Measurements from ENCODE around the gene NLGN2. TPM values are rescaled to one million over a fixed set of nuclear protein-coding genes. Genes with fewer than 3 reads are reported as not detected.

Gene NLGN2
- total and polyA plus RNA-seq, 7 donors: 2.8 to 11.5 (median 6.5) TPM

GRCh38 chr17:7389924-7390910, 17.4 kb upstream of the NLGN2 start:
- DNase-seq: no peak
- no peaks in the 10 kb centered on the region for H3K27me3 ChIP-seq (ENCODE audit: insufficient read depth in 3 of 3, low read length in 2 of 3)
- no peak for ATAC-seq
- WGBS, 3 donors: 77 to 82% (median 80%) methylated on average over 19 of the region's 19 CpGs
- TF ChIP-seq CTCF (IDR thresholded peaks at IDR 0.05): no peak
- intact Hi-C loops (cut with DNase I): loop anchor here (5.0 kb wide), 3 partner anchors 33 to 97 kb away; partner anchors contain the start of genes KCTD11 (in 1 of the 2) and TMEM95 (in 1 of the 2)
- no peak overlapping the region for H3K4me3 ChIP-seq
- H3K4me1 ChIP-seq: no peaks in the 10 kb centered on the region
- H3K27ac ChIP-seq: no peak overlapping the region
- peaks cover 3 to 57% of the 10 kb centered on the region in 2 donors for H3K36me3 ChIP-seq (ENCODE audit: insufficient read depth in 1 of 2, low read depth in 1 of 2)
- no peaks in the 10 kb centered on the region for H3K9me3 ChIP-seq

- TF ChIP-seq CTCF (IDR thresholded peaks at IDR 0.05): no peak
- WGBS, 3 donors: 58 to 69% (median 59%) methylated on average over 2 of the region's 2 CpGs
- no peak for ATAC-seq
- Histone ChIP-seq H3K27me3 (ENCODE audit: insufficient read depth in 3 of 3, low read length in 2 of 3) (no peaks in the 10 kb centered on the region), H3K4me1 (no peaks in the 10 kb centered on the region), H3K36me3 (ENCODE audit: insufficient read depth in 1 of 2, low read depth in 1 of 2) (peaks cover 3 to 57% of the 10 kb centered on the region in 2 donors), H3K4me3 (no peak overlapping the region), H3K27ac (no peak overlapping the region), H3K9me3 (no peaks in the 10 kb centered on the region)
- no peak for DNase-seq
- intact Hi-C loops (cut with DNase I): loop anchor here (5.0 kb wide), 3 partner anchors 34 to 96 kb away; partner anchors contain the start of genes KCTD11 (in 1 of the 2) and TMEM95 (in 1 of the 2)
Measured at GRCh38 chr17:7391307-7391706, 16.3 kb upstream of the NLGN2 start.

- no peaks in the 10 kb centered on the region for H3K27me3 ChIP-seq (ENCODE audit: insufficient read depth in 3 of 3, low read length in 2 of 3)
- no peak for TF ChIP-seq CTCF (IDR thresholded peaks at IDR 0.05)
- H3K4me1 ChIP-seq: no peaks in the 10 kb centered on the region
- H3K36me3 ChIP-seq (ENCODE audit: insufficient read depth in 1 of 2, low read depth in 1 of 2): peaks cover 3 to 46% of the 10 kb centered on the region in 2 donors
- H3K27ac ChIP-seq: no peak overlapping the region
- WGBS, 3 donors: 77 to 82% (median 77%) methylated on average over 31 to 42 of the region's 42 CpGs
- intact Hi-C loops (cut with DNase I): loop anchor here (5.0 kb wide), 3 partner anchors 36 to 94 kb away; partner anchors contain the start of genes KCTD11 (in 1 of the 2) and TMEM95 (in 1 of the 2)
- no peak for DNase-seq
- H3K4me3 ChIP-seq: peak overlapping the region; percentile 95
- no peak for ATAC-seq
- no peaks in the 10 kb centered on the region for H3K9me3 ChIP-seq
Measured at GRCh38 chr17:7392696-7393612, 14.7 kb upstream of the NLGN2 start.

- intact Hi-C loops (cut with DNase I): loop anchor here (5.0 kb wide), 3 partner anchors 37 to 93 kb away; partner anchors contain the start of genes KCTD11 (in 1 of the 2) and TMEM95 (in 1 of the 2)
- H3K4me1 ChIP-seq: no peaks in the 10 kb centered on the region
- DNase-seq: peak in 1 of 2 donors; percentile 49
- no peaks in the 10 kb centered on the region for H3K27me3 ChIP-seq (ENCODE audit: insufficient read depth in 3 of 3, low read length in 2 of 3)
- 14 to 19% (median 15%) methylated on average over 35 to 48 of the region's 48 CpGs for WGBS, 3 donors
- H3K36me3 ChIP-seq (ENCODE audit: insufficient read depth in 1 of 2, low read depth in 1 of 2): peaks cover 3 to 38% of the 10 kb centered on the region in 2 donors
- no peaks in the 10 kb centered on the region for H3K9me3 ChIP-seq
- TF ChIP-seq CTCF (IDR thresholded peaks at IDR 0.05): no peak
- peak in 3 of 4 donors; percentile 3 to 36 (median 30) for ATAC-seq
- peak overlapping the region; percentile 95 for H3K4me3 ChIP-seq
- H3K27ac ChIP-seq: peak overlapping the region; percentile 91
Measured at GRCh38 chr17:7393613-7394451, 13.8 kb upstream of the NLGN2 start.
